HG03175 (cell line): ENCODE results near the gene UBR4.

Experiments used
- ATAC-seq: cut with Tn5 transposase; IDR thresholded peaks from one replicate; pipeline ENCODE4 v1.9.1; 2021; ENCODE audit warnings: mild to moderate bottlenecking, moderate library complexity; ENCODE audit not compliant: unreplicated experiment

The UBR4 gene

DNA sequence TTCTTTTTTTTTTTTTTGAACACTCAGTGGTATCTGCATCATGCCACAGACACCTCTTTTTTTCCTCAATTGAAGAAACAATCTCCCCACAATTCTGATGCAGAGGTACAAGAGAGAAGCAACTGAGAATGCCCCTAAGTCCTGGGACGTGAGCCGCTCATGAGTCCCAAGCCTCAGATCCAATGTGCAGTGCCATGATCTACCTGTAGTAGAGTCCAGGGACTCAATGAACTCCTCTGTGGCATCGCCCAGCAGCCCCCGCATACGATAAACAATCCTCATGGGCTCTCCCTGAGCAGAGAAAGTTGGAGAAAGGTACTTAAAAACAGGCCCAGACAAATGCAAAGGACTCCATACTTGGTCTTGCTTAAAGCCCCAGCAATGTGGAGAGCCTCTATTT, 113.1 kb downstream of the UBR4 start:
- no peak for ATAC-seq

DNA sequence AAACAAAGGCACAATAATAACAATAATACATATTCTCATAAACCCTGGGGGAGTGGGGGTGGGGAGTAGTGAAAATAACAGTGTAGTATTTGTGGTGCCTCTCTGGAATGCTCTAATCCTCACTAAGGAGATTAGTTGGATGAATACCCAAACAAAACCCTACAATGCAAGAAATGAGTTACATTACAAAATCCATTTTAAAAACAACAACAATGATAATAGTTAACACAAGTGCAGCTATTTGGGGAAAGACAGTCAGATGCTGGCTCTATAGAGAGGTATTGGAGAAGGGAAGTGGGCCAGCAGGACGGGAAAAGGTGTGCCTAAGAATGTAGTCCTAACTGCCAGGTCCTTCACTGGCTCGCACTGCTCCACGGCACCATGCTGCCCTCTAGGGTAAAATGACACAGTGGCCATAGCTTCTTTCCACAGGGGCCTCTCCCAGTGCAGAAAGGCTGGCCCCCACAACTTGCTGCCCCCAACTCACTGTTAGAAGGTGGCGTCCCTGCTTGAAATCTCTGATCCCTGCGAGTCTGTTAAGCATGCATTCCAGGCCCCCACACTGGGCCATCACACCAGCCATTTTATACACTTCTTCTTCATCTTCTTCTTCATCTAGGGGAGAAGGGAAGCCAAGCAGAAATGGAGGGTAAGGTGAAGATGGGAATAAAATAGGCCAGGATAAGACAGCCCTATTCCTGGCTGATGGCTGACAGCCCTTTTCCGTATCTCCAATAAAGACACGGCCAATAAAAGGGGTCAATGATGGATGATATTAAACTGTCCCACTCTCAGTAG, 113.8 kb downstream of the UBR4 start:
- ATAC-seq = no peak

DNA sequence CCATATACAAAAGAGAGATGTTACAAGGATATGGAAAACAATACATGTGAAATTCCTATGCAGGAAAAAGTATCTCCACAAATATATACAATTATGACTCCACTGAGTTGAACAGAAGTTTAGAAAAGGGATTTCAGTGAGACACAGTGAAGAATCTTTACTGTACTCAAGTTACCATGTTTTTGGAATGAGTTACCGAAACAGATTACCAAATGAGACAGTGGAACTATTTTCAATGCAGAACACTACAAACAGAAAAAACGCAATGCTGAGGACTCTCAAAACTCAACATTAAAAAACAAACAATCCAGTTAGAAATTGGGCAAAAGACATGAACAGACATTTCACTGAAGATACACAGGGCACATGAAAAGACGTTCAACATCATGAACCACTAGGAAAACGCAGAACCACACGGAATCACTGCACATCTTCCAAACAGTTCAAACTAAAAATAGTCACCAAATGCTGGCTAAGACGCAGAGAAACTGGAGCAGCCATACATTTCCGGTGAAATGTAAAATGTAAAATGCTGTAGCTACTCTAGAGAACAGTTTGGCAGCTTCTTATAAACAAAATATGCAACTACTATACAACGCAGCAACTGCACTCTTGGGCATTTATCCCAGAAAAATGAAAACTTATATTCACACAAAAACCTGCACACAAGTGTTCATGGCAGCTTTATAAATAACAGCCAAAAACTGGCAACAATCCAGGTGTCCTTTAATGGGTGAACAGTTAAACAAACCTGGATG, 118.7 kb downstream of the UBR4 start:
- no peak for ATAC-seq

DNA sequence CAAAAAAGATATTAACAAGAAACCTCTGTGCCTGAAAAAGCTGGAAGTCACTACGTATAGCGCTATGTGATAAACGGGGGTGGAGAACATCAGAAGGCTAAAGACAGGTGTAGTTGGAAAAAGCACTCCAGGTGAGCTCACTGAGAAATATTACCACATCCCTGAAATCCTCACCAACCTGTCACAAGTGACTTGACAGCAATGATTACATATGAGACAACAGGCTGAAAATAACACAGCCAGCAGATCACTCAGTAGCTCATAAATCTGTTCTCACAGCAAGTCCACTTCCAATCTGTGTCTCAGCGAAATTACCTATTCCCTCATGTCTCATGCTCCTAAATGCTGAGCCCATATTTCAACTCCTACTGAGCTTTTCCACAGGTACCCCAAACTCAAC, 120.5 kb downstream of the UBR4 start:
- no peak for ATAC-seq

DNA sequence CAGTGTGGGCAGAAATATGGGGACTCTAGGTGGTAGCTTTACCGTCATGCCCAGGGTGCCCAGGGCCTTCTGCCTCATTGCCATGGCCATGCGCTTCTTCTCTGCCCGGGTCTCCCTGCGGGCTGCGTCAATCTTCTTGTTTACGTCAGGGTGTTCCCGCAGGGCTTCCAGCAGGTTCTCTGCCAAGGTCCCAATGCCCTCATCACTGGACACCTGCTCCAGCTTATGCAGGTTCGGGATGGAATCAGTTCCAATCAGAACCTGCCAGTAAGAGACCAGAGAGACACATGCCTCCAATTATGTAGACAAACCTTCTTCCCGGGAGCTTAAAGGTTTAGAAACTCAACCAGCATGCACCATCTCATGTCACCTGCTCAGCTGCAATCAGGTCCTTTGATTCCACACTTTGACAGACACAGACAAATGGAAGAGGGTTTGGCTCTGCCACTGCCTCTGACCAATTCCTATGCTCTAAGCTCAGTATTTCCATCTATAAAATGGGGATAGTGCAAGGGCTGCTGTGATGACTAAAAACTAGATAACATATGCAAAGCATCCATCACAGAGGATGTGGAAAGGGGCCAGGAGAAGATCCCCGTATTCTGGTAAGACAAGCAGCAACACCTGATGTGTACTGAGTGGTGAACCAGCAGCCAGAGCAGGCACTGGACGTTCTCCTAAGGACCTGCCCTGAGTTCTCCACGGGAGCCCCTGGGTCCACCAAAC, 121.2 kb downstream of the UBR4 start:
- no peak for ATAC-seq

DNA sequence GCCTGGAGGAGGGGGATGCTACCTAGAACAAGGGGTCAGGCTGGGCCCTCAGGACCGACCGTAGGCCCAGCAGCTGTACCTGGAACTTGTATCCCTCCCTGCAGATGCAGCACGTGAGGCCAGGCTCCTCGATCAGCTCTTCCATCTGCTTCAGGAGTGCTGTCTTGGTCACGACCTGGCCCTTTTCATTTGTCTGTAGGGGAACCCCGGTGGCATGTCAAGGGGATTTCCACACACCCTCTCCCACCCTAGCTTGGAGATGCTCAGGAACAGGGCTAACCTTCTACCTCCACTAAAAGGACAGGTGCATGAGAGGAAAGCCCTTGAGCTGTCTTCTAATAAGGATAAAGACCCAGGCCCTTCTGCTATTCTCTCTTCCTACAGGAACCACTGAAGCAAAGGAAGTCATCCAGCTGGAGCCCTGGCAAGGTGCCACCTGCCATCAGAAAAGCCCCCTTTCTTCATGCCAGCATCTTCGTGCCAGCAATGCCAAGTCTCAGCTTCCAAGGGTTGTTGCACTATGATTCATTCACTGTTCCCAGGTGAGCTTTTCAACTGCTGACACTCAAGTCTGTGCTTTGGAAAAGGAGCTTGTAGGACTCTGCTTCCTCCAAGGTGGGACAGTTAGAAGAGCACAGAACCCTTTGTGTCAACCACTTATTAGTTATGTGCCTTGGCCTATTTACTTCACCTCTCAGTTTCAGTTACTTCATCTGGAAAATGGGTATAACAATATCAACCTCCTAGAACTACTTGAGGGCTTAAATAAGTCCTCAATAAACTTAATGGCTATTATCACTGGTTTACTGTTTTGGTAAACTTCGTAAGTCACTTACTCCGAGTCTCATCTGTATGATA, 122.1 kb downstream of the UBR4 start:
- ATAC-seq = no peak

DNA sequence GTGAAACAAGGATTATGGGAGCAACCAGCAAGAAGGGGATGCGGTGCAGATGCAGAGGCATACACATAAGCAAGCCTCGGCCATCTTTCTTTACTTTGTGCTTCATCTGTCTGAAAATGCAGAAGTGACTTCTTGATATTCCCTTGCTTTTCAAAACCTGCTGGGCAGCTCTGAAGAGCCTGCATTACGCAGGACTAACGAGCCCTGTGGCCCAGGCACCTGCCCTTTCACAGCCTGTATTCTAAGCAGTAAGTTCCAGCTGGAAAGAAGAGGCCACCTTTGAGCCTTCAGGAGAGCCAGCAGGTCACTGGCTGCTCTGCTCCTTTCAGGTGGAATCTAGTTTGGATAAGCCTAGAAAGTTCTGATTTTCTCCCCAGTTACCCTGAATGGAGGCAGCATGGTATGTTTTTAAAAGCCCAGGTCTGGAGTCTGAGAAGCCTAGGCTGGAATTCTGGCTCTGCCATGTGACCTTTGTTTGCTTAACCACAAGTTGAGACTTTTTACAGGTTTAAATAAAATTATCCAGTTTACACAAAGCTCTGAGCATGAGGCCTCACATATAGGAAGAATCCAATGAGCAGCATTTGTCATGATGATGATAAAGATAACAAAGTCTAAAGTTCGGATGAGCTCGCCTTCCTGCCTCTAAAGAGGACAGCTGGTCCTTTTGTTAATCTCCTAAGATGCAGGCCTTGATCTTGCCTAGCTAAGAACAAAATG, 122.9 kb downstream of the UBR4 start:
- no peak for ATAC-seq

DNA sequence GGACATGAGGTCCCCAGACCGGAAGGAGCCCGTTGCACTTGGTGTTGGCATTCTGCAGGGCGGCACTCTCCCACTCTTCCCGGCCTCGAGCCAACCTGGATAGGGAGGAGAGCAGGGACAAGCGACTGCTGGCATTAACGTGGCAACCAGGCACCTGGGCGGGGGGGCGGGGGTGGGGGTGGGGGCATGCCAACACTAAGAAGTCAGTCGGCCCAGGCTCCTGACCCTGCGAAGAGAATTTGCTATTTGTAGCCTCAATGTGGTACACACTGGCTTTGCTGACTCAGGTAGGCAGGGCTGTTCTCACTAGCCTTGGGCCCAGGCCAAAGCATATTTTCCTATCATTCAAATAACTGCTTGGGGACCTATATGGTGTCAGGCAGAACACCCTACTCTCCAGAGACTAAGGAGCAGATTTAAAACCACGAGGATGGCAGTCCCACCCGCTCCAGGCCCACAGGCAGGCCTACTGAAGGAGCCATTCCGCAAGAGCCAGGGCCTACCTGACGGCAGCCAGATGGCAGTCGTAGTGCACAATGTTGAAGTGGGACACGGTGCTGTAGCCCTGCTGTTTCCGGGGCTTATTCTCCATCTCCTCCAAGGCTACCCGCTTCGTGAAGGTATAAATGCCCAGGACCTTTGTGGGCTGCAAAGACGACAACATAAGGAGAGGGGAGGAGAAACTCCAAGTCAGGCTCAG, 123.7 kb downstream of the UBR4 start:
- no peak for ATAC-seq

DNA sequence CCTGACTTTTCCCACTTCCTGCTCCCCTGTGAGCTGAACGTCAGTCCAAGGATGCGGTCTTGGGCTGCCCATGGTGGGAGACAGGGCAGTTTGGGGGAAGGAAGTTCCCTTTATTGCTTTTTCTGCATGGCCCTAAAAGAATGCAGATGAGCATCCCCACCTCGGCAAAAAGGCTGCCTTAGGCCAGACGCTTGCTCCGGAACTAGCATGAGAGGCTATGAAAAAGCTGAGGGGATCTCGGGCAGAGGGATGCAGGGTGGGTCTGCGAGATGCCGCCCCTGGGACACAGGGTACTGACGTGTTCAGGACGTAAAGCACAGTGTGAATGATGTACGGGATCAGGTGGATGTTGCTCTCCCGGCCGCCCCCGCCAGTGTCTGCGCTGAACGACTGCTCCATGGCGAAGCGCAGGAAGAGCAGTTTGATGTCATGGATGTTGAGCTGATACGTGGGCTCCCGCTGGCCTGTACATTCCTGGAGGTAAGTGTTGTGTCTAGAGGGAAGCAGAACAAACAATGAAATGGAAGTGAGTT, 125.8 kb downstream of the UBR4 start:
- no peak for ATAC-seq

DNA sequence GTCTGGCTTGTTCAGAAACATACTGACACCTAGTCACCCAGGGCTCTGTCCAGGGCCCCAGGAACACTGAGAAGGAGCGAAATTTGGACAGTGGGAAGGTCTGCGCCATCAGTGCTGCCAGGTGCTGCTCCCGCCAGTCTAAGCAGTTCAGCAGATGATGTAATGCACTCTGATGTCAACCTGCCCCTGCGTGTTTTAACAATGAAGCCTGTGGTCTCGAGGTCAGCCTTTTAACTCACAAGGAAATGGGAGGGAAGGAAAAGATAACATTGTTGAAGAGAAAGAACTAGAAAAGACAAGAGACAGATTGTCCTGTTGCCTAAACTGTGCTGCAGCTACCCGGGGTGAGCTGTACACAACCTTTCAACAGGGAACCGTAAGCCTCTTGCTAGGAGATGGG, 127.0 kb downstream of the UBR4 start:
- ATAC-seq = no peak

DNA sequence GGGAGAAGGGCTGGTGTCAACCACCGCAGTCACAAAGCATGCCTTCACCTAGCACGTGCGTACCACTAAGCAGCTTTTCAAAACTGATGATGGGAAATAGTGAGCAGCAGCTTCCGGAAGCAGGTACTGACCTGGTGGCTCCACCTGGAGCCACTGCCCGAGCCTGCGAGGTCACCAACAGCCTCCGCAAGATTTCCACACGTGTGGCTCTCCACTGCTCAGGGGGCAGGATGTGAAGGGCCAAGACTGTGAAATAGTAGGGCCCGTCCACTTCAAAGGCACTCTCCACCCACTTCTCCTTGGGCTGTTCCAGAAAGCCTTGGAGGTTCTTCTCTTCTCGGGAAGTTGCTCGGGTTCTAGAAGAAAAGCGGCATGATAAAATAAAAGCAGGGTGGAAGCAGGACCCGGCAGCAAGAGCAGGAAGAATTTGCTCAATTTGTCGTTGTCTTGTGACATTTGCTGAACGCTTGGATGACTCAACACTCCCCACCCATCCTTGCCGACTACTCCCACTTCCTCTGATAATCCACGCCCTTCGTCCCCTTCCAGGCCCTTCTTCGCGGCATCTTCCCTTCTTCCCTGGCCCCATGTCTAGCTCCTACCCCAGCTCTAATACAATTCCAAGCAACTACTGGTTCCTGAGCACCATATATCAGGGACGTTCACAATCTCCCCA, 128.7 kb downstream of the UBR4 start:
- ATAC-seq = no peak

DNA sequence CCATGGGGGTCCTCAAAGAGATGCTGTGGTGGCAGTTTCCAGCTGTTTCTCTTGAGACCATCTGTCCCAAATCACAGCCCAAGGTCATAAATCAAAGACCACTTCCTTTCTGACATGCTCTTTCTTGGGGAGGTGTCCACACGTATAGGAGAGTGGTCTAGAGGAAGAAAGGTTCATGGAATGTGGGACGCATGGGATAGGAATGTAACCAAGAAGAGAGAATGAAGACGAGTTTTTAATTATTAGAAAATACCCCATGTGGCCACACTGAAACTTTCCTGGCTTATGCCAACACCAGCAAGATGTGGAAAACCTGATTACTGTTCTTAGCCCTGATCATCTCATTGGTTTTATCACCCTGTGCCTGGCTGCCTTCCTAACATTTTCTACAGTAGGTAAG, 129.3 kb downstream of the UBR4 start:
- no peak for ATAC-seq

DNA sequence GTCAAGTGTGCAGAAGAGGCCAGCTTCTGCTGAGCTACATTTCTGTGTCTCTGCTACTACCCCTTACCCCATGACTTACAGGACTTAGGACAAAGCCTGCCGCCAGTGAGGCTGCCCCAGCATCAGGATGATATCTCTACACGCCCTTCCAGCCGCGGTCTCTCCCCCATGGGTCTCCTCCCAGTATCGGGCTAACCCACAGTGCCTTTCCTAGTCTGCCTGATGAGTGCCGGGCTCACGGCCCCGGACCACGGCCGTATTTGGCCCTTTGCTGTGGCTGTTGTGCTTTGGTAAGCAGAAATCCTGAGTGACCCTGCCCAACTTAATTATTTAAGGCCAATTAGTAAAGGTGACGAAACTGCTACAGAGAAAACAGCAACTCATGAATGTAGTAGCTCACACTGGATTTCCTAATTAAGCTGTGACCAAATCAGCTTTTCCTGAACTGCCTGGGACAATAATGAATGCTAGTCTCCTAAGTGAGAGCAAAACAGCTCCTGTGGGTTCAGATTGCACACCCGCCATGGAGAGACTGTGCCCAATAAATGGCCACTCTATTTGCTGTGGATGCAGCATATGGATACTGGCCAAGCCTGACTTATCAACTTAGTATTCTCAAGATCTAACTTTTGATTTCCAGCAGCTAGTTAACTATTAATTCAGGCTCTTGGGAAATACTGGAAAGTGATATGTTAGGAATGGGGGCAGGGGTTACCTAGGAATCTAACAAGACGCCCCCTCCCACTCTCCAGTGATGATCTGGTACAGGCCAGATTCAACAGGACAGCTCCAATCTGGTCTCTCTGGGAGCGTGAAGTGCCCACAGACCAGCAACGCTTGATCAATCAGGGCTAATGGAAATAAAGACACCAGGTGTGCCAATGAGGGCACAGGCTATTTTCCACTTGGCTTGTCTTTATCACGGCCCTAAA, 130.3 kb downstream of the UBR4 start:
- ATAC-seq = no peak

DNA sequence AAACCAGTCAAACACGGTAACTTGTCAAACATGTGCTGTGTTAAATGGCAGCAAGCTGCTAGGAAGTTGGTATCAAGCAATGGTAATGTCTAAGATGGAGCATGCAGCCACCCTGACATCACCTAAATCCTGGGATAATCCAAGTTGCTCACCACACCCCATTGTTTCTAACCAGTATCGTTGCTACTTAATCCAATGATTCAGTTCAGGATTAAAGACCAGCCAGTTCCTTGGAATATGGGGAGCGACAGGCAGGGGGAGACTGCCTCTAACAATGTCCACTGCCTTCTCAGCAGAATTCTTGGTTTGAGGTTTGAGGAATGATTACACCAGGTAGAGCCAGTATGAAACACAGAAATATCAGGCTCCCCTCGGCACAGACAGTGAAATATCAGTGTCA, 131.5 kb downstream of the UBR4 start:
- ATAC-seq = no peak

DNA sequence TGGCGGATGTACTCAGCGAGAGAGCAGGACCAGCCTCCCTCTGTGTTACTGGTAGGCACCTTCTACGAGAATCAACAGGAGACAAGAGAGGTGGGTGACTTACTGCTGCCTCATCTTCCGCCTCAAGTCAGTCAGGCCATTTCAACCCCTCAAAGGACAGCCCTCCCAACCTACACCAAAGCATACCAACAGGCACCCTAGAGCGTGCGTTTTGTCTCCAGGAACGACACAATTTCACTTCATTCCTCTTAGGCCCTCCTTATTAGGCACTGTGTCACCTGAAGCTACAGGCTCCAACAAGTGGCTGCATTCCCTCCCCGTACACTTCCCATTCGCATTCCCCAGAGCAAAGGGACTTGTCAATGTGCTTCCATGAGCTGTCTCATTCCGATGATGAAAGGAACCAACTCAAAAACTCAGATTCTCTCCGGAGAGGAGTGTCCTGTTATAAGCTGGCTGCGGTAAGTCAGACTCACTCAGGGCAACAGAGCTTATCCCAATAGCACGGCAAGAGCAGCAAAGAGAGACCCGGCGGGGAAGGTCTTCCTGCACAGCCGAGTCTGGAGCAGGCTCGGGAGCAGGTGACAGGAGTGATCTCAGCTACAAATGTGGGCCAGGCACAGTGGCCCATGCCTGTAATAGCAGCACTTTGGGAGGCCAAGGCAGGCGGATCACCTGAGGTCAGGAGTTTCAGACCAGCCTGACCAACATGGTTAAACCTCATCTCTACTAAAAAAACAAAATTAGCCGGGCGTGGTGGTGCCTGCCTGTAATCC, 133.0 kb downstream of the UBR4 start:
- ATAC-seq = no peak

DNA sequence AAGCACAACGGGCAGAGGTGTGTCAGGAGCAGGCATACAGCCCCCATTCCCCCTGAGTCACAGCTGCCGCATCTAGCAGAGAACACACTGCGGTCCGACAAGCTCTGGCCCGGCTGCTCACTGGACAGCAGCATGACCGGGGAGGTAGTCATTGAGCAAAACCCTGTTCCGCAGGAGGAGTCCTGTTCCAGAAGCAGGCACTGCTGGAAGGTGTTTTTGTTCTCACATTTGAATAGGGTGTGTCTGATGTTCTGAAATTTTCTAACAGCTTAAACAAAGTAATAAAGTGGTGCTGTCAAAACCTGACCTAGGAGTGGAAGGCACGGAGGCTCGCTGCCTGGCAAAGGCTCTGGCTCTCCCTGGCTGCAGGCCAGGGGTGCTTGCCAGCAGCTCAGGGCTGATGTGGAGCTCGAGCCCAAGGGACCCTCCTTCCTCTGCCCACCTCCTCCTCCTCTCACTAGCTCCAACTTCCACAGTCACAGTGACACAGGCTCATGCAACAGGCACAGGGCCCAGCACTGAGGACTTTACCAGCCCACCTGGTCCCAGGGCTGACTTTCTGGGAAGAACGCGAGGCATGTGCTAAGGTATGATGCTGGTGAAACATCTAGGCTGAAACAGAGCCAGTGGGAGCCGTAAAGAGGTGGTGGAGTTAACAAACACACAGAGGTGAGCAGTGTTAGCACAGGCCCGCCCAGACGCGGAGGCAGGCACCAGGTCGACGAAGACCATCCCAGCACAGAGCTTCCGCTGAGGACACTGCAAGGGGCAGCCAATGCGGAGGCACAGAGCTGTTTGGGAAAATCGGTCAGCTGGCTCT, 135.0 kb downstream of the UBR4 start:
- ATAC-seq = no peak
